ENCODE results near the gene BACH2. TPM values are rescaled to one million over a fixed set of nuclear protein-coding genes. Genes with fewer than 3 reads are reported as not detected.

BACH2 gene
- total and polyA plus RNA-seq, 9 of the 15 experiments (the other 6 are each of a cell fraction or from before 2014, with no cell fraction given): 0.06 to 3.1 (median 0.59) TPM

GRCh38 chr6:90066697-90067096, 229.9 kb downstream of the BACH2 start:
- no peaks in the 10 kb centered on the region for H3K36me3 ChIP-seq (ENCODE audit: control insufficient read depth, insufficient read depth, low read length)
- CTCF ChIA-PET (ENCODE audit: low intra/inter-chr PET ratio): no interaction called here
- H3K4me1 ChIP-seq (replicated peaks in 1 of 2; ENCODE audit: control insufficient read depth in 2 of 2, insufficient read depth in 2 of 2, low read length in 2 of 2): peaks cover 0 to 15% of the 10 kb centered on the region in 2 experiments; a peak in 3 of 5 replicates
- no peaks in the 10 kb centered on the region for H3K9me3 ChIP-seq (replicated peaks; ENCODE audit: control insufficient read depth, insufficient read depth, low read depth, low read length)
- ATAC-seq: no peak
- H3K9me1 ChIP-seq (ENCODE audit: control insufficient read depth, insufficient read depth, low read length): no peaks in the 10 kb centered on the region
- BruUV-seq (replicated peaks): no TSS peak
- no peak for FAIRE-seq
- H3K79me2 ChIP-seq (ENCODE audit: control insufficient read depth, insufficient read depth, low read length): no peaks in the 10 kb centered on the region
- no peaks in the 10 kb centered on the region for H4K20me1 ChIP-seq (replicated peaks; ENCODE audit: control insufficient read depth, insufficient read depth, low read length)
- no peaks in the 10 kb centered on the region for H3K27me3 ChIP-seq (ENCODE audit: control insufficient read depth in 2 of 2, insufficient read depth in 2 of 2, low read length in 2 of 2)
- H3K4me2 ChIP-seq (ENCODE audit: insufficient read depth, low read length): no peak overlapping the region
- POLR2A ChIA-PET: no interaction called here
- no peak overlapping the region for H3K4me3 ChIP-seq
- H3K9ac ChIP-seq (ENCODE audit: insufficient read depth in 1 of 2, low read depth in 2 of 2, low read length in 2 of 2): no peak overlapping the region
- no peak overlapping the region for H2AFZ ChIP-seq (ENCODE audit: low read depth, low read length)
- TF ChIP-seq EGR1 (conservative IDR thresholded peaks at IDR 0.05) (no peak), CSDE1 (IDR thresholded peaks at IDR 0.05) (no peak), NCOA4 (IDR thresholded peaks at IDR 0.05; ENCODE audit: partially characterized antibody) (no peak), MED1 (CRISPR knock-in tag; IDR thresholded peaks at IDR 0.05; ENCODE audit: borderline replicate concordance) (no peak), SMAD4 (CRISPR knock-in tag; conservative IDR thresholded peaks at IDR 0.05) (no peak), ZNF785 (CRISPR knock-in tag; IDR thresholded peaks at IDR 0.05) (no peak), CC2D1A (IDR thresholded peaks at IDR 0.05) (no peak), ATF7 (IDR thresholded peaks at IDR 0.05) (no peak), CTCFL (IDR thresholded peaks at IDR 0.05; ENCODE audit: borderline replicate concordance, insufficient read depth, low read depth, low read length, poor library complexity, severe bottlenecking) (no peak), ZNF133 (CRISPR knock-in tag; IDR thresholded peaks at IDR 0.05) (no peak), KLF1 (tag; IDR thresholded peaks at IDR 0.05) (no peak), TAF9B (IDR thresholded peaks at IDR 0.05; ENCODE audit: partially characterized antibody) (no peak), RFX5 (IDR thresholded peaks at IDR 0.05; ENCODE audit: low read depth, low read length) (no peak), PRPF4 (IDR thresholded peaks at IDR 0.05; ENCODE audit: insufficient read depth, low read depth, low read length, poor library complexity, severe bottlenecking) (no peak), YY1 (IDR thresholded peaks at IDR 0.05; ENCODE audit: borderline replicate concordance in 1 of 3, control insufficient read depth in 1 of 3, extremely low read depth in 1 of 3, insufficient read depth in 3 of 3, insufficient read length in 1 of 3, insufficient replicate concordance in 2 of 3, low read depth in 1 of 3, low read length in 2 of 3) (no peak), SP1 (CRISPR knock-in tag; IDR thresholded peaks at IDR 0.05) (no peak)
- H3K27ac ChIP-seq (ENCODE audit: extremely low read depth, low read depth, low read length): no peak overlapping the region
- intact Hi-C loops (cut with micrococcal nuclease) (no loop called here), in situ Hi-C loops (cut with MboI) (no loop called here)
- WGBS (ENCODE audit: insufficient coverage, low coverage, missing lambda C conversion rate): 43% methylated on average over 4 of the region's 4 CpGs
- DNase-seq (ENCODE audit: extremely low read depth in 1 of 4, low spot score in 3 of 4): no peak

All from K562 (cell line).